Natural killer cell (primary cell): Measurements from ENCODE around the gene STK4. TPM values are rescaled to one million over a fixed set of nuclear protein-coding genes. Genes with fewer than 3 reads are reported as not detected.

Experiments used
- ATAC-seq, 3 donors: fragments of 150-1000 bp in 2 of 3; fragments of 200-7000 bp in 1 of 3; cut with Tn5 transposase; 1 replicate in 1 of 3; 2 replicates in 2 of 3; pipeline ENCODE4 v1.10.0; 2021; ENCODE audit warnings: mild to moderate bottlenecking in 2 of 3, moderate library complexity in 2 of 3
- DNase-seq, 2 donors: peaks; one replicate each; pipeline versions ENCODE4 v3.0.0 to v3.0.0-alpha.2; 2013 to 2021; ENCODE audit warnings: mixed read lengths in 1 of 2
- H3K27ac ChIP-seq: one replicate; pipeline ENCODE4 v1.5.1; 2013; ENCODE audit warnings: mild to moderate bottlenecking, low read length
- H3K27me3 ChIP-seq: one replicate; pipeline ENCODE4 v1.6.1; 2013; ENCODE audit warnings: low read length; ENCODE audit not compliant: control insufficient read depth, insufficient read depth
- H3K36me3 ChIP-seq: one replicate; pipeline ENCODE4 v1.6.1; 2013; ENCODE audit warnings: low read length; ENCODE audit not compliant: control insufficient read depth, insufficient read depth
- H3K4me1 ChIP-seq: one replicate; pipeline ENCODE4 v1.6.1; 2013; ENCODE audit warnings: low read length; ENCODE audit not compliant: control insufficient read depth, insufficient read depth
- H3K4me3 ChIP-seq: one replicate; pipeline ENCODE4 v1.5.1; 2013; ENCODE audit warnings: low read length
- H3K9me3 ChIP-seq: one replicate; pipeline ENCODE4 v1.6.1; 2013; ENCODE audit warnings: low read length; ENCODE audit not compliant: control insufficient read depth, insufficient read depth
- H3K27ac Mint-ChIP-seq, 2 donors: one replicate each; pipeline ENCODE4 v1.8.0; 2022; ENCODE audit warnings: mild to moderate bottlenecking in 2 of 2, mixed read lengths in 2 of 2, moderate library complexity in 1 of 2
- H3K27me3 Mint-ChIP-seq, 2 donors: one replicate each; pipeline ENCODE4 v1.8.0; 2022; ENCODE audit warnings: low read depth in 2 of 2, mixed read lengths in 2 of 2
- H3K36me3 Mint-ChIP-seq: one replicate; pipeline ENCODE4 v1.8.0; 2022; ENCODE audit warnings: mixed read lengths
- H3K4me1 Mint-ChIP-seq, 2 donors: one replicate each; pipeline ENCODE4 v1.8.0; 2022; ENCODE audit warnings: mixed read lengths in 2 of 2
- H3K4me3 Mint-ChIP-seq: one replicate; pipeline ENCODE4 v1.8.0; 2022; ENCODE audit warnings: mild to moderate bottlenecking, moderate library complexity, mixed read lengths
- H3K9me3 Mint-ChIP-seq, 2 donors: one replicate each; pipeline ENCODE4 v1.8.0; 2022; ENCODE audit warnings: mixed read lengths in 2 of 2
- WGBS: methylation state at CpG from one replicate; pipeline ENCODE4 v1.1.7; 2013; ENCODE audit warnings: missing lambda C conversion rate; ENCODE audit not compliant: insufficient coverage; 5-methylcytosine and 5-hydroxymethylcytosine counted together
- intact Hi-C: fragments of 100-400 bp; cut with micrococcal nuclease; formaldehyde crosslinking; loops from one replicate; pipeline ENCODE4 v1.14.2; 2022
- total RNA-seq, 4 donors: library from RNA; stranded (reverse); fragments of 120-200 nt in 1 of 4; gene quantifications; one replicate each; pipeline versions ENCODE4 v1.2.3 to v1.2.4, GENCODE V29; 2013 to 2022
- TF ChIP-seq, protein P1 (sequence below): fragments of 200-600 bp; IDR thresholded peaks from one replicate; pipeline ENCODE4 v1.8.0; 2022; ENCODE audit warnings: antibody characterized with exemption

The STK4 gene
- total RNA-seq, 3 donors from 2014 or later (not counting 1 experiment from before 2014, with no cell fraction given) = 351 to 394 (median 366) TPM

DNA sequence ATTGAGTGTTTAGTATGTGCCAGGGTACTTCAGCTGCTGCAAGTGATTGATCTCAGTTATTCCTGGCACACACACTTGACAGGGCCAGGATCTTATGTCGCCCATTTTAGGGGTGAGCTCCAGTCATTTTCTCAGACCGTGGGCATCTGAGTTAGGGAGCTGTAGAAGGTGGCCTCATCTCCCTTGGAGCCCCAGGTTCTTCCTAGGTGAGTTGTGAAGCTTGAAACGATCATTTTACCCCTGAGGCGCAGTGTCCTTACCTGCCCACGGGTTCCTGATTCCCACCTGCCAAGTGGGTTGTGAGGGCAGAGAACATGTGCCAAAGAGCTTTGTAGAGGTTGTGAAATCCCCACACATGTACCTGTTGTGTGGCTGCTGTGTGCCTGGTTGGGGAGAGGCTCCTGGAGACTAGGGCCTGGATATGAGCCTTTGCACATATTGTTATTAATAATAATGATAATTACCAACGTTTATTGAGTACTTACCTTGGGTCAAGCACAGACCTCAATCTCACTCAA is 135.1 kb downstream of the STK4 start:
- TF ChIP-seq, protein P1, sequence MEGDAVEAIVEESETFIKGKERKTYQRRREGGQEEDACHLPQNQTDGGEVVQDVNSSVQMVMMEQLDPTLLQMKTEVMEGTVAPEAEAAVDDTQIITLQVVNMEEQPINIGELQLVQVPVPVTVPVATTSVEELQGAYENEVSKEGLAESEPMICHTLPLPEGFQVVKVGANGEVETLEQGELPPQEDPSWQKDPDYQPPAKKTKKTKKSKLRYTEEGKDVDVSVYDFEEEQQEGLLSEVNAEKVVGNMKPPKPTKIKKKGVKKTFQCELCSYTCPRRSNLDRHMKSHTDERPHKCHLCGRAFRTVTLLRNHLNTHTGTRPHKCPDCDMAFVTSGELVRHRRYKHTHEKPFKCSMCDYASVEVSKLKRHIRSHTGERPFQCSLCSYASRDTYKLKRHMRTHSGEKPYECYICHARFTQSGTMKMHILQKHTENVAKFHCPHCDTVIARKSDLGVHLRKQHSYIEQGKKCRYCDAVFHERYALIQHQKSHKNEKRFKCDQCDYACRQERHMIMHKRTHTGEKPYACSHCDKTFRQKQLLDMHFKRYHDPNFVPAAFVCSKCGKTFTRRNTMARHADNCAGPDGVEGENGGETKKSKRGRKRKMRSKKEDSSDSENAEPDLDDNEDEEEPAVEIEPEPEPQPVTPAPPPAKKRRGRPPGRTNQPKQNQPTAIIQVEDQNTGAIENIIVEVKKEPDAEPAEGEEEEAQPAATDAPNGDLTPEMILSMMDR = no peak
- Histone ChIP-seq H3K4me3 (no peak overlapping the region), H3K27me3 (peaks cover 18% of the 10 kb centered on the region), H3K4me1 (peaks cover 4% of the 10 kb centered on the region), H3K9me3 (no peaks in the 10 kb centered on the region), H3K36me3 (no peaks in the 10 kb centered on the region), H3K27ac (no peak overlapping the region)
- no peak for DNase-seq
- no peaks in the 10 kb centered on the region for H3K36me3 Mint-ChIP-seq
- 95% methylated on average over 5 of the region's 6 CpGs for WGBS
- H3K4me1 Mint-ChIP-seq = peaks cover 0 to 9% of the 10 kb centered on the region in 2 donors
- H3K9me3 Mint-ChIP-seq = no peaks in the 10 kb centered on the region
- intact Hi-C loops = no loop called here
- no peak for ATAC-seq
- H3K27me3 Mint-ChIP-seq = peaks cover 34 to 51% of the 10 kb centered on the region in 2 donors
- H3K27ac Mint-ChIP-seq = no peak overlapping the region
- H3K4me3 Mint-ChIP-seq = no peak overlapping the region

DNA sequence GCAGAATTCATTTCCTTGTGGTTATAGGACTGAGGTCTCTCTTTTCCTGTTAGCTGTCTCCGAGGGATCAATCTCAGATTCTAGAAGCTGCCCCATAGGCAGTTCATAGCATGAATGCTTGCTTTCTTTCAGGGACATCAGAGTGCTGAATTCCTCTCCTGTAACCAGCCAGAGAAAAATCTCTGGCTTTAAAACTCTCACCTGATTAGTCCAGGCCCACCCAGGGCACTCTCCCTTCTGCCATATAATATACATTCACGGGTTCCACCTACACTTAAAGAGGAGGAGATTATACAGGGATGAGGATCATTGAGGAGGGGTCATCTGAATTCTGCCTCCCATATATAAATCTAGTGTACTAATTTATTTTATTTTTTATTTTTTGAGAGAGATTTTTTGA is 136.8 kb downstream of the STK4 start:
- no peak for ATAC-seq
- no peaks in the 10 kb centered on the region for H3K9me3 ChIP-seq

DNA sequence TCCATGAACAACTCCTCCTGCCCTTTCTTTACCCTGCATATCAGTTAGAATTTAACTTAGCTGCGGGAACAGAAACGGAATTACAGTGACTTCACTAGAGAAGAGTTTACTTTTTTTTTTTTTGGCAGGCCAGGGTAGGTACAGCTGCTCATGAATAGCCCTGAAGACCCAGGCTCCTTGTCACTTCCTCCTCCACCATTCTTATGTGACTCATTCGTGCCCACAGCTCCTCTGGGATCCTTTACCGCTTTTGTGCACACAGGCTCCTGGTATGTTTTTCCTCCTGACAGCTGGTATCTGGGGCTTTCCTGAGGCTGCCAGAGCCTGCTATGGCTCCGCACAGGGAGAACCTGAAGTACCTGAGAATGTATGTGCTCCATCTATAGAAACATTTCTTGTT is 138.5 kb downstream of the STK4 start:
- Mint-ChIP-seq H3K9me3 (no peaks in the 10 kb centered on the region), H3K4me3 (no peak overlapping the region), H3K27me3 (peaks cover 22 to 41% of the 10 kb centered on the region in 2 donors), H3K36me3 (no peaks in the 10 kb centered on the region), H3K27ac (no peak overlapping the region), H3K4me1 (peaks cover 0 to 9% of the 10 kb centered on the region in 2 donors)
- WGBS = 82% methylated on average over 5 of the region's 5 CpGs
- ATAC-seq = no peak
- Histone ChIP-seq H3K36me3 (no peaks in the 10 kb centered on the region), H3K9me3 (no peaks in the 10 kb centered on the region), H3K4me1 (no peaks in the 10 kb centered on the region), H3K4me3 (no peak overlapping the region), H3K27me3 (peaks cover 4% of the 10 kb centered on the region), H3K27ac (no peak overlapping the region)
- TF ChIP-seq, protein P1 = no peak
- DNase-seq = no peak
- intact Hi-C loops = no loop called here

More for the DNA sequence above, 136.8 kb downstream of the STK4 start:
- Mint-ChIP-seq H3K4me3 (no peak overlapping the region), H3K27me3 (peaks cover 27 to 51% of the 10 kb centered on the region in 2 donors), H3K27ac (no peak overlapping the region), H3K9me3 (no peaks in the 10 kb centered on the region), H3K36me3 (no peaks in the 10 kb centered on the region), H3K4me1 (peaks cover 0 to 9% of the 10 kb centered on the region in 2 donors)
- Histone ChIP-seq H3K4me1 (no peaks in the 10 kb centered on the region), H3K27ac (no peak overlapping the region), H3K27me3 (peaks cover 14% of the 10 kb centered on the region), H3K36me3 (no peaks in the 10 kb centered on the region), H3K4me3 (no peak overlapping the region)
- WGBS = 23% methylated on average over 1 of the region's 2 CpGs
- intact Hi-C loops = no loop called here
- TF ChIP-seq, protein P1 = no peak
- DNase-seq = no peak

DNA sequence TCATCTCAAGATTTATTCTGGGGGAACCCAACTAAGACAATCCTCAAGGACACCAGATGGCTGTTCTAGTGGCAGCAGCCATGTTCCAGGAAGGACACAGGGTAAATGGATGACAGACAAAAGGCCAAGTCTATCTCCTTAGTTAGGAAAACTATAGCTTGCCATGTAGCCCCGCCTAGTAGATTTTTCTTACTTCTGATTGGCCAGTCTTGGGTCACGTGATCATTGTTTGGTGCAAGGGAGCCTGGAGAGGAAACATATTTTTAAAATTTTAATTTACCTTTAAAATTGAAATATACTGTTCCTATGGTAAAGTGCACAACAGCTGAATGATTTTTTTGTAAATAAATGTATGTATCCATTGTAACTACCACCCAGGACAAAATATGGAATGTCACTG is 139.0 kb downstream of the STK4 start:
- no peak overlapping the region for H3K4me3 ChIP-seq
- 80% methylated on average over 1 of the region's 2 CpGs for WGBS
- peaks cover 17 to 35% of the 10 kb centered on the region in 2 donors for H3K27me3 Mint-ChIP-seq
- no peak for ATAC-seq
- TF ChIP-seq, protein P1 = no peak
- no peak overlapping the region for H3K4me3 Mint-ChIP-seq
- no peaks in the 10 kb centered on the region for H3K9me3 ChIP-seq
- intact Hi-C loops = no loop called here
- no peak overlapping the region for H3K27ac Mint-ChIP-seq
- H3K36me3 Mint-ChIP-seq = no peaks in the 10 kb centered on the region
- no peaks in the 10 kb centered on the region for H3K9me3 Mint-ChIP-seq
- peaks cover 0 to 7% of the 10 kb centered on the region in 2 donors for H3K4me1 Mint-ChIP-seq
- peaks cover 3% of the 10 kb centered on the region for H3K27me3 ChIP-seq
- DNase-seq = no peak
- H3K4me1 ChIP-seq = no peaks in the 10 kb centered on the region
- H3K27ac ChIP-seq = no peak overlapping the region
- H3K36me3 ChIP-seq = no peaks in the 10 kb centered on the region
